Upper lobe of left lung (tissue), 6 donors: Measurements from ENCODE around the gene DCST2. TPM values are rescaled to one million over a fixed set of nuclear protein-coding genes. Genes with fewer than 3 reads are reported as not detected.

Experiments
- ATAC-seq, 2 donors: fragments of 200-7000 bp; cut with Tn5 transposase; one replicate each; pipeline ENCODE4 v1.9.1; 2022; ENCODE audit warnings: mild to moderate bottlenecking in 2 of 2, moderate library complexity in 2 of 2; ENCODE audit not compliant: low FRiP score in 2 of 2
- DNase-seq, 2 donors: peaks; one replicate each; pipeline ENCODE4 v3.0.0-alpha.2; 2019 to 2020
- H3K27ac ChIP-seq, 4 donors: fragments of 200-600 bp; sonication (generic); one replicate each; pipeline ENCODE4 v1.5.1; 2016 to 2019
- H3K27me3 ChIP-seq, 4 donors: fragments of 200-600 bp; sonication (generic); one replicate each; pipeline ENCODE4 v1.5.1; 2017 to 2019
- H3K36me3 ChIP-seq, 4 donors: fragments of 200-600 bp; sonication (generic); one replicate each; pipeline ENCODE4 v1.5.1; 2016 to 2019
- H3K4me1 ChIP-seq, 4 donors: fragments of 200-600 bp; sonication (generic); one replicate each; pipeline ENCODE4 v1.5.1; 2018 to 2019
- H3K4me3 ChIP-seq, 4 donors: fragments of 200-600 bp; sonication (generic); one replicate each; pipeline ENCODE4 v1.5.1; 2017 to 2019; ENCODE audit warnings: mild to moderate bottlenecking in 2 of 4, moderate library complexity in 1 of 4
- H3K9me3 ChIP-seq, 4 donors: fragments of 200-600 bp; sonication (generic); one replicate each; pipeline ENCODE4 v1.5.1; 2018 to 2019
- EP300 ChIP-seq, 4 donors: sonication (generic); formaldehyde crosslinking; IDR thresholded peaks; one replicate each; pipeline ENCODE4 v1.5.1; 2017; ENCODE audit warnings: antibody characterized with exemption in 4 of 4, control low read depth in 2 of 4
- POLR2A ChIP-seq, 4 donors: fragments of 450-650 bp; IDR thresholded peaks; one replicate each; pipeline ENCODE4 v1.5.1; 2016 to 2017; ENCODE audit warnings: antibody characterized with exemption in 4 of 4, mild to moderate bottlenecking in 2 of 4
- POLR2AphosphoS5 ChIP-seq, 2 donors: sonication (generic); formaldehyde crosslinking; IDR thresholded peaks; one replicate each; pipeline ENCODE4 v1.5.1; 2017; ENCODE audit warnings: antibody characterized with exemption in 2 of 2
- WGBS, 2 donors: methylation state at CpG; one replicate each; pipeline ENCODE4 v1.1.5; 2017 to 2018; 5-methylcytosine and 5-hydroxymethylcytosine counted together
- total RNA-seq, 6 donors: library from RNA; depleted of rRNA in 4 of 6; stranded (reverse); fragments of >200 nt in 4 of 6; gene quantifications; one replicate each; pipeline versions ENCODE4 v1.1.0 to v1.2.1, GENCODE V29; 2016 to 2021
- TF ChIP-seq, protein P1 (sequence below), 6 experiments: fragments of 450-650 bp in 4 of 6; fragments of 200-600 bp in 2 of 6; sonication (generic) in 2 of 6; IDR thresholded peaks; one replicate each; pipeline ENCODE4 v1.5.1; 2016 to 2019; ENCODE audit warnings: antibody characterized with exemption in 6 of 6
- donor health status: DM: no; HTN: no; CAD: no; lungs with moderate emphysema.
- donor health status: DM: no; HTN: yes; CAD: no; lungs with severe emphysema.

Gene DCST2
- total RNA-seq, 6 donors from 2014 or later = 0.49 to 2.1 (median 1.1) TPM

DNA sequence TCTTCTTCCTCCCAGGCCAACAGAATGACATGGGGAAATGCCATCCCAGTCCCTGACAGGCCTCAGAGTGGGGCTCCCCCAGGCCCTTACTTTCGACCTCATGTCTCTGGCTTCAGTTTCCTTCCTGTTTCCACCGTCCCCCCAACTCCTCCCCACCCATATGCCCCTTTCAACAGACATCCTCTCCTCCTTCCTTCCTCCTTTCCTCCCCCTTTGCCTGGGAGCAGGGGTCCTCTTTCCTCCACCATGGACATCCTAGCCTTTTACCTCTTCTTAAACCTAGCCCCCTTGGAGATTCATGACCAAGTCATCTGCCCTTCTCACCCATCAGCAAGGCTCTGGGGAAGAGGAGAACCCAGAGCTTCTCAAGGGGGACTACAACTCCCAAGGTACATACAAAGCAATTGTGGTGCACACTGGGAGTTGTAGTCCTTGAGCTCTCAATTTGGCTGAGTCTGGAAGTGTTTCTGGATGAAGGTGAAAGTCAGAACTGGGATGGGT, 26.9 kb downstream of the DCST2 start:
- H3K27me3 ChIP-seq = no peaks in the 10 kb centered on the region
- peaks cover 59 to 79% (median 77%) of the 10 kb centered on the region in 4 donors for H3K4me1 ChIP-seq
- peak overlapping the region; percentile 93 to 100 (median 96) for H3K27ac ChIP-seq
- H3K9me3 ChIP-seq = no peaks in the 10 kb centered on the region
- no peak for TF ChIP-seq POLR2A (IDR thresholded peaks at IDR 0.05)
- TF ChIP-seq, protein P1, sequence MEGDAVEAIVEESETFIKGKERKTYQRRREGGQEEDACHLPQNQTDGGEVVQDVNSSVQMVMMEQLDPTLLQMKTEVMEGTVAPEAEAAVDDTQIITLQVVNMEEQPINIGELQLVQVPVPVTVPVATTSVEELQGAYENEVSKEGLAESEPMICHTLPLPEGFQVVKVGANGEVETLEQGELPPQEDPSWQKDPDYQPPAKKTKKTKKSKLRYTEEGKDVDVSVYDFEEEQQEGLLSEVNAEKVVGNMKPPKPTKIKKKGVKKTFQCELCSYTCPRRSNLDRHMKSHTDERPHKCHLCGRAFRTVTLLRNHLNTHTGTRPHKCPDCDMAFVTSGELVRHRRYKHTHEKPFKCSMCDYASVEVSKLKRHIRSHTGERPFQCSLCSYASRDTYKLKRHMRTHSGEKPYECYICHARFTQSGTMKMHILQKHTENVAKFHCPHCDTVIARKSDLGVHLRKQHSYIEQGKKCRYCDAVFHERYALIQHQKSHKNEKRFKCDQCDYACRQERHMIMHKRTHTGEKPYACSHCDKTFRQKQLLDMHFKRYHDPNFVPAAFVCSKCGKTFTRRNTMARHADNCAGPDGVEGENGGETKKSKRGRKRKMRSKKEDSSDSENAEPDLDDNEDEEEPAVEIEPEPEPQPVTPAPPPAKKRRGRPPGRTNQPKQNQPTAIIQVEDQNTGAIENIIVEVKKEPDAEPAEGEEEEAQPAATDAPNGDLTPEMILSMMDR (IDR thresholded peaks at IDR 0.05) = no peak
- TF ChIP-seq EP300 (IDR thresholded peaks at IDR 0.05) = no peak
- ATAC-seq (no peak), DNase-seq (peak in 1 of 2 donors; percentile 66)
- peaks cover 0 to 8% (median 4%) of the 10 kb centered on the region in 4 donors for H3K36me3 ChIP-seq
- peak overlapping the region in 1 of 4 donors; percentile 94 for H3K4me3 ChIP-seq
- 11 to 17% methylated on average over 2 of the region's 2 CpGs for WGBS, 2 donors

DNA sequence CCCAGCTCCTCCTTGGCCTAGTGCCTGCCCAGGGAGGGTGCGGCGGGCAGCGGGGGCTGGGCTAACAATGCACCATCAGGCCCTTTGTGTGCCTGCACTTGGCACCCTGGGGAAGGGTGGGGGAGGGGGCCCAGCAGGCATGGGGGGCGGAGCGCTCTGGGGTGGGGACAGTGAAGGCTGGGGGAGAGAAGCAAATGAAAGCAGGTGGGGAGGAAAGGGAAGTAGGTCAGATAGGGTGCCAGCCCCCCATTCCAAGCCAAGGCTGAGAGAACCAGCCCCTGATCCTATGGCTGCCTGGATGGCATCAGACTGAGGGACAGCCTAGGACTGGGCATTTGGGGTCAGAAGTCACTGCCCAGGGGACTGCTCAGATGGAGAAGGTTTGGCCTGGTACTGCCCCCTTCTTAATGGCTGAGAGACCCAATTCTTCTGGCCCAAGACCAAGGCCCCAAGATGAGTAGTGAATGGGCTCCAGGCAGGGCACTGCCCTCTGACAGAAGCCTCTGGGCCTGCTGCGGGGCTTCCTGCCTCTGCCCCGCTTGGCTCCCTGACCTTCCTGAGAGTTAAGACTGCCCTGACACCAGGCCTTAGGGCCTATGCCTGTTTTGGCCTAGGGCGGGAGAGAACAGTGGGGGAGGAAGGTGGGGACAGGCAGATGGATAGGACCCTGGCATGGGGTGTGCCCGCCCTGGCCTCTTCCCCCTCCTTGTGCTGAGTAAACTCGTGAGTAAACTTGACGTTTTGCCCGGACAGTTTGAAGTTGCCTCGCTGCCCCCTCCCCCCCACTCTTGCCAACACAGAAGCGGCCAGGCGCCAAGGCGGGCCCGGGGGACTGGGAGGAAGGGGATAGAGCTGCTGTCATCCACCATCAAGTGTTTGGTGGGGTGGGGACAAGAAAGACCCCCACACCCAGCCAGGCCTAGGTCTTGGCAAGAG, 28.2 kb downstream of the DCST2 start:
- no peaks in the 10 kb centered on the region for H3K36me3 ChIP-seq
- no peaks in the 10 kb centered on the region for H3K9me3 ChIP-seq
- 22 to 32% methylated on average over 10 to 14 of the region's 17 CpGs for WGBS, 2 donors
- H3K4me1 ChIP-seq = peaks cover 46 to 70% (median 65%) of the 10 kb centered on the region in 4 donors
- H3K27ac ChIP-seq = peak overlapping the region; percentile 93 to 100 (median 96)
- peak in 1 of 4 donors; percentile 11 for TF ChIP-seq EP300 (IDR thresholded peaks at IDR 0.05)
- TF ChIP-seq, protein P1 (IDR thresholded peaks at IDR 0.05) = no peak
- peak in 1 of 4 donors; percentile 59 for TF ChIP-seq POLR2A (IDR thresholded peaks at IDR 0.05)
- peak; percentile 13 to 33 for TF ChIP-seq POLR2AphosphoS5 (IDR thresholded peaks at IDR 0.05)
- H3K27me3 ChIP-seq = no peaks in the 10 kb centered on the region
- ATAC-seq (peak in 1 of 2 donors; percentile 1), DNase-seq (peak; percentile 85 to 93)
- peak overlapping the region in 3 of 4 donors; percentile 90 to 94 (median 94) for H3K4me3 ChIP-seq

DNA sequence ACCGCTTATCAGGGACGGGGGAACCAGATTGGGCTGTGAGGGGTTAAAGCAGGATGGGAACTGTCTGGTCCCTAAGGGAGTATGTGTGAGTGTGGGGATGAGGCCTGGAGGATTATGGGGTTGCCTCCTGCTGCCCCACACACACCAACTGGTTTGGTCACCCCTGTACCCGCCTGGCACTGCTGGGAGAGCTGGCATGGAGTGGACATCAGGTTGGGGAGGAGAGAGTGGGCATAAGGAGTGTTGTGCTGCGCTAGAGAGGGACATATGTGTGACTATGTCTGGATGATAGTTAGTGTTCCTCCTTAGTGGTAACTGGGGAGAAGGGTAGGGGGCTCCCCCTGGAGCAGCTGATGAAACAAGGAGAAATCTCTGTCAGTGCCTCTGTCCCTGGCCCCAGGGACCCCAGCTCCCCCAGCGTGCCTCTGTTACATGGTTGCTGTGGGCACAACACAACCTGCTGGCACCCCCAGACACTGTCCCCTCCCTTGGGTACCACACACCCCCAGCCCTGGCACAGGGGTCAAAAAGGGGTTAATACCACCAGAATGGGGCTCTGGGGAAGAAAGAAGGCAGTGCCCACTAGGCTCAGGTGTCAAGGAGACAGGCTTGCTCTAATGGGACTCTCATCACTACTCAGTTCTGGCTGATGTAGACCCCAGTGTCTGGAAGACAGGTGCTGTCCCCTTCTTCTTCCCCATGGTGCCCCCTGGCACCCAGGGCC, 29.1 kb downstream of the DCST2 start:
- H3K27ac ChIP-seq = peak overlapping the region; percentile 93 to 100 (median 96)
- DNase-seq (no peak), ATAC-seq (no peak)
- H3K4me1 ChIP-seq = peaks cover 51 to 71% (median 65%) of the 10 kb centered on the region in 4 donors
- no peaks in the 10 kb centered on the region for H3K36me3 ChIP-seq
- no peaks in the 10 kb centered on the region for H3K27me3 ChIP-seq
- no peak for TF ChIP-seq POLR2A (IDR thresholded peaks at IDR 0.05)
- no peak for TF ChIP-seq POLR2AphosphoS5 (IDR thresholded peaks at IDR 0.05)
- TF ChIP-seq, protein P1 (IDR thresholded peaks at IDR 0.05) = no peak
- no peak for TF ChIP-seq EP300 (IDR thresholded peaks at IDR 0.05)
- no peaks in the 10 kb centered on the region for H3K9me3 ChIP-seq
- WGBS, 2 donors = 28 to 39% methylated on average over 5 of the region's 5 CpGs
- H3K4me3 ChIP-seq = peak overlapping the region; percentile 90 to 94 (median 94)

DNA sequence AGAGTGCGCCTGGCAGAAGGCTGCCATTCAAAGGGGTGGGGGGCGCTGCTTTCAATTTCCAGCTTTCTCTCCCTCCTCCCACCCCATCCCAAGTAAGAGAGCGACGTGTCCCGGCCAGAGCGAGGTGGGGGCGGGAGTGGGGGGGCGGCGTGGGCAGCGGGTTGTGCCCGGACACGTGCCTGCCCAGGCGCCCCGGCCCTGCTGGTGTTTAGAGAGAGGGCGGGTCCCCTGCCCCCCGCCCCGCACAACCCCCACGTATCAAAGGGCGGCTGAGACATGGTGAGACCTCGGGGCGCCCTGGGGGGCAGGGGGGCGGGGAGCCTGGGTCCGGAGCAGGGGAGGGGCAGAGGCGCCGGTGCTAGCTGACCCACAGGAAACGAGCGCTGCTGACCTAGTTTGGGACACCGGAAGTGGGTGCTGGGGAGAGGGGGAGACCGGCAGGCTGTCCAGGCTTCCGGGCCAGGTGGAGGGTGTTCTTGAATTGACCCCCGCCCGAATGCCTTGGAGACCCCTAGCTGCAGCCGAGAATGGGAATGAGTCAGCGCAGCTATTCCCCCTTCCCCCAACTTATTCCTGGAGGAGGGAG, 29.7 kb downstream of the DCST2 start:
- 1 to 3% methylated on average over 9 to 14 of the region's 34 CpGs for WGBS, 2 donors
- H3K4me3 ChIP-seq = peak overlapping the region; percentile 90 to 94 (median 94)
- H3K9me3 ChIP-seq = no peaks in the 10 kb centered on the region
- DNase-seq (peak; percentile 88 to 90), ATAC-seq (peak in 1 of 2 donors; percentile 3)
- no peaks in the 10 kb centered on the region for H3K27me3 ChIP-seq
- peaks cover 58 to 71% (median 65%) of the 10 kb centered on the region in 4 donors for H3K4me1 ChIP-seq
- peak overlapping the region; percentile 93 to 100 (median 96) for H3K27ac ChIP-seq
- peak in 1 of 2 donors; percentile 8 for TF ChIP-seq POLR2AphosphoS5 (IDR thresholded peaks at IDR 0.05)
- TF ChIP-seq, protein P1 (IDR thresholded peaks at IDR 0.05) = no peak
- H3K36me3 ChIP-seq = no peaks in the 10 kb centered on the region
